Skeletal muscle cell (primary cell): ENCODE measurements around the gene TMPRSS6.

Source experiments
- DNase-seq: peaks from one replicate; pipeline ENCODE4 v3.0.0-alpha.2; 2010; ENCODE audit warnings: low read depth
- H3K4me3 ChIP-seq: 2 replicates; pipeline ENCODE4 v1.5.1; 2011; ENCODE audit warnings: low read depth, mild to moderate bottlenecking, control low read depth, low read length, moderate library complexity

The TMPRSS6 gene

GRCh38 chr22:37109242-37109917 is at the start of gene TMPRSS6:
Gene TMPRSS6, minus strand, starts transcription at chr22:37109713. Its CDS starts 6,296 bp downstream, at chr22:37103417.
- no peak for DNase-seq
- no peak within 1 kb of the TSS for H3K4me3 ChIP-seq

- no peak overlapping the region for H3K4me3 ChIP-seq
- DNase-seq = no peak
Measured at GRCh38 chr22:37158963-37159290, 49.4 kb upstream of the TMPRSS6 start.

GRCh38 chr22:37157516-37158285 is 48.2 kb upstream of the TMPRSS6 start:
- no peak overlapping the region for H3K4me3 ChIP-seq
- no peak for DNase-seq

- DNase-seq = no peak
- no peak overlapping the region for H3K4me3 ChIP-seq
Measured at GRCh38 chr22:37156686-37157435, 47.3 kb upstream of the TMPRSS6 start.

GRCh38 chr22:37155971-37156370 is 46.5 kb upstream of the TMPRSS6 start:
- no peak overlapping the region for H3K4me3 ChIP-seq
- DNase-seq = no peak

GRCh38 chr22:37154925-37155712 is 45.6 kb upstream of the TMPRSS6 start:
- DNase-seq = no peak
- H3K4me3 ChIP-seq = no peak overlapping the region

- no peak overlapping the region for H3K4me3 ChIP-seq
- DNase-seq = no peak
Measured at GRCh38 chr22:37153901-37154300, 44.4 kb upstream of the TMPRSS6 start.

GRCh38 chr22:37151401-37151800 is 41.9 kb upstream of the TMPRSS6 start:
- DNase-seq = no peak

GRCh38 chr22:37150701-37151100 is 41.2 kb upstream of the TMPRSS6 start:
- no peak overlapping the region for H3K4me3 ChIP-seq
- no peak for DNase-seq

More at GRCh38 chr22:37151401-37151800, 41.9 kb upstream of the TMPRSS6 start:
- no peak overlapping the region for H3K4me3 ChIP-seq

GRCh38 chr22:37148742-37149665 is 39.5 kb upstream of the TMPRSS6 start:
- no peak for DNase-seq
- no peak overlapping the region for H3K4me3 ChIP-seq

- H3K4me3 ChIP-seq = no peak overlapping the region
- DNase-seq = no peak
Measured at GRCh38 chr22:37148031-37148651, 38.6 kb upstream of the TMPRSS6 start.

GRCh38 chr22:37147186-37147990 is 37.9 kb upstream of the TMPRSS6 start:
- no peak overlapping the region for H3K4me3 ChIP-seq
- no peak for DNase-seq

- no peak for DNase-seq
- no peak overlapping the region for H3K4me3 ChIP-seq
Measured at GRCh38 chr22:37146507-37147180, 37.1 kb upstream of the TMPRSS6 start.

GRCh38 chr22:37146051-37146385 is 36.5 kb upstream of the TMPRSS6 start:
- DNase-seq = no peak
- no peak overlapping the region for H3K4me3 ChIP-seq

GRCh38 chr22:37145180-37146050 is 35.9 kb upstream of the TMPRSS6 start:
- no peak for DNase-seq
- no peak overlapping the region for H3K4me3 ChIP-seq

GRCh38 chr22:37144180-37144554 is 34.7 kb upstream of the TMPRSS6 start:
- no peak overlapping the region for H3K4me3 ChIP-seq
- no peak for DNase-seq
